Loucy (cell line): ENCODE results near the gene SLCO2B1.
A peak's percentile ranks its signal among the peaks of the same experiment; 100 is the strongest.

Experiments
- EZH2phosphoT487 ChIP-seq: fragments of 200-600 bp; IDR thresholded peaks from 2 replicates; pipeline ENCODE4 v1.6.1; 2018; ENCODE audit warnings: antibody characterized with exemption, mild to moderate bottlenecking, moderate library complexity, borderline replicate concordance
- TF ChIP-seq, protein P1 (sequence below): fragments of 200-600 bp; sonication (generic); conservative IDR thresholded peaks from 2 replicates; pipeline ENCODE4 v1.5.1; 2014; ENCODE audit warnings: mild to moderate bottlenecking, antibody characterized with exemption, low read length

- TF ChIP-seq, protein P1, sequence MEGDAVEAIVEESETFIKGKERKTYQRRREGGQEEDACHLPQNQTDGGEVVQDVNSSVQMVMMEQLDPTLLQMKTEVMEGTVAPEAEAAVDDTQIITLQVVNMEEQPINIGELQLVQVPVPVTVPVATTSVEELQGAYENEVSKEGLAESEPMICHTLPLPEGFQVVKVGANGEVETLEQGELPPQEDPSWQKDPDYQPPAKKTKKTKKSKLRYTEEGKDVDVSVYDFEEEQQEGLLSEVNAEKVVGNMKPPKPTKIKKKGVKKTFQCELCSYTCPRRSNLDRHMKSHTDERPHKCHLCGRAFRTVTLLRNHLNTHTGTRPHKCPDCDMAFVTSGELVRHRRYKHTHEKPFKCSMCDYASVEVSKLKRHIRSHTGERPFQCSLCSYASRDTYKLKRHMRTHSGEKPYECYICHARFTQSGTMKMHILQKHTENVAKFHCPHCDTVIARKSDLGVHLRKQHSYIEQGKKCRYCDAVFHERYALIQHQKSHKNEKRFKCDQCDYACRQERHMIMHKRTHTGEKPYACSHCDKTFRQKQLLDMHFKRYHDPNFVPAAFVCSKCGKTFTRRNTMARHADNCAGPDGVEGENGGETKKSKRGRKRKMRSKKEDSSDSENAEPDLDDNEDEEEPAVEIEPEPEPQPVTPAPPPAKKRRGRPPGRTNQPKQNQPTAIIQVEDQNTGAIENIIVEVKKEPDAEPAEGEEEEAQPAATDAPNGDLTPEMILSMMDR: peak; percentile 94
- TF ChIP-seq EZH2phosphoT487: no peak
These were observed 54.0 kb downstream of the SLCO2B1 start for GRCh38 chr11:75204685-75205563.
